Kidney (tissue), 14 donors: Measurements from ENCODE around the gene SDR9C7. TPM values are rescaled to one million over a fixed set of nuclear protein-coding genes. Genes with fewer than 3 reads are reported as not detected.
"Not testable (repeated sequence)": the region's sequence is repeated elsewhere in the genome, so short reads cannot be mapped to it uniquely, and the experiment has no call there.

Experiments used
- DNase-seq, 5 donors: peaks; one replicate each; pipeline ENCODE4 v3.0.0-alpha.2; 2013 to 2020
- FAIRE-seq: peaks from 2 replicates; lab custom pipeline; 2012; peaks lifted over from hg19 to GRCh38; lab: Jason Lieb, UNC
- H3K27ac ChIP-seq, 2 donors: one replicate each; pipeline ENCODE4 v1.7.0; 2013; ENCODE audit warnings: low read depth in 2 of 2, low read length in 2 of 2, inconsistent platforms in 1 of 2
- H3K27me3 ChIP-seq: one replicate; pipeline ENCODE4 v1.7.1; 2013; ENCODE audit warnings: low read length, inconsistent platforms; ENCODE audit not compliant: control insufficient read depth, insufficient read depth
- H3K36me3 ChIP-seq, 3 donors: one replicate each; pipeline versions ENCODE4 v1.7.0 to v1.7.1; 2013; ENCODE audit warnings: low read length in 3 of 3, control low read depth in 1 of 3, inconsistent platforms in 1 of 3; ENCODE audit not compliant: insufficient read depth in 3 of 3, control insufficient read depth in 2 of 3
- H3K4me1 ChIP-seq, 3 donors: one replicate each; pipeline versions ENCODE4 v1.7.0 to v1.7.1; 2013; ENCODE audit warnings: low read length in 3 of 3, inconsistent platforms in 1 of 3, low read depth in 1 of 3; ENCODE audit not compliant: control insufficient read depth in 2 of 3, insufficient read depth in 2 of 3
- H3K4me3 ChIP-seq, 3 donors: one replicate each; pipeline versions ENCODE4 v1.7.0 to v1.8.1; 2013; ENCODE audit warnings: low read length in 3 of 3, control low read depth in 1 of 3, inconsistent platforms in 1 of 3
- H3K9ac ChIP-seq, 3 donors: one replicate each; pipeline versions ENCODE4 v1.7.0 to v1.7.1; 2013; ENCODE audit warnings: low read length in 3 of 3, control low read depth in 1 of 3, inconsistent platforms in 1 of 3
- H3K9me3 ChIP-seq, 3 donors: one replicate each; pipeline versions ENCODE4 v1.7.0 to v1.7.1; 2013; ENCODE audit warnings: low read length in 3 of 3, control low read depth in 1 of 3, inconsistent platforms in 1 of 3; ENCODE audit not compliant: control insufficient read depth in 2 of 3, insufficient read depth in 1 of 3
- intact Hi-C: fragments of 100-400 bp; cut with DNase I; formaldehyde crosslinking; loops from one replicate; pipeline ENCODE4 v1.11.1; 2022
- polyA plus RNA-seq: library from polyadenylated mRNA; stranded (reverse); fragments of 350-450 nt; fragmentation: Illumina TruSeq; extraction: RNeasy Lipid Tissue Mini Kit (QIAGEN cat#74804); gene quantifications from one replicate; pipeline ENCODE4 v1.2.3, GENCODE V29; 2014; ENCODE audit warnings: low read depth, low replicate concordance; ENCODE audit not compliant: insufficient read depth
- total RNA-seq: library from RNA; stranded (reverse); fragmentation: NEBNext Ultra II Directional; extraction: Animal tissue kit (Norgen Biotek cat#: 25700); gene quantifications from one replicate; pipeline ENCODE4 v1.2.1, GENCODE V29; 2021
- TF ChIP-seq, protein P1 (sequence below): IDR thresholded peaks from 3 replicates; pipeline ENCODE4 v1.5.1; 2012; ENCODE audit warnings: mild to moderate bottlenecking, moderate library complexity, borderline replicate concordance; ENCODE audit not compliant: insufficient read depth; ENCODE audit errors: extremely low read depth
- donor health status: control.
- donor health status: control.
- donor health status: control.
- donor health status: control.
- donor health status: control.
- donor health status: DM: yes; HTN: yes; CAD: no.
- donor health status: Normal renal cell carcinoma (clear cell type).

The SDR9C7 gene
- total and polyA plus RNA-seq, 2 donors from 2014 or later, result not detected

DNA sequence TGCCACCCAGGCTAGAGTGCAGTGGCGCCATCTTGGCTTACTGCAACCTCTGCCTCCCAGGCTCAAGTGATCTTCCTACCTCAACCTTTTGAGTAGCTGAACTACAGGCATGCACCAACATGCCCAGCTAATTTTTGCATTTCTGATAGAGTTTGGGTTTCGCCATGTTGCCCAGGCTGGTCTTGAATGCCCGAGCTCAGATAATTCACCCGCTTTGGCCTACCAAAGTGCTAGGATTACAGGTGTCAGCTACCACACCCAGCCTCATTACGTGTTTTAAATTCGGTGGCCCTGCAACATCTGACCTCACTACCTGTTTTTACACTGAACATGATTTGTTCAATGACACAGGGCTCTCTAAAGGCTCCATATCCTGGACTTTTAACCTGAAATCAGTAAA is 46.1 kb upstream of the SDR9C7 start:
- no peak overlapping the region for H3K27ac ChIP-seq
- H3K36me3 ChIP-seq, result no peaks in the 10 kb centered on the region
- no peaks in the 10 kb centered on the region for H3K9me3 ChIP-seq
- H3K4me3 ChIP-seq, result no peak overlapping the region
- H3K9ac ChIP-seq, result no peak overlapping the region
- FAIRE-seq (no peak), DNase-seq (no peak)
- H3K4me1 ChIP-seq, result no peaks in the 10 kb centered on the region
- intact Hi-C loops, result no loop called here
- H3K27me3 ChIP-seq, result no peaks in the 10 kb centered on the region
- TF ChIP-seq, protein P1, sequence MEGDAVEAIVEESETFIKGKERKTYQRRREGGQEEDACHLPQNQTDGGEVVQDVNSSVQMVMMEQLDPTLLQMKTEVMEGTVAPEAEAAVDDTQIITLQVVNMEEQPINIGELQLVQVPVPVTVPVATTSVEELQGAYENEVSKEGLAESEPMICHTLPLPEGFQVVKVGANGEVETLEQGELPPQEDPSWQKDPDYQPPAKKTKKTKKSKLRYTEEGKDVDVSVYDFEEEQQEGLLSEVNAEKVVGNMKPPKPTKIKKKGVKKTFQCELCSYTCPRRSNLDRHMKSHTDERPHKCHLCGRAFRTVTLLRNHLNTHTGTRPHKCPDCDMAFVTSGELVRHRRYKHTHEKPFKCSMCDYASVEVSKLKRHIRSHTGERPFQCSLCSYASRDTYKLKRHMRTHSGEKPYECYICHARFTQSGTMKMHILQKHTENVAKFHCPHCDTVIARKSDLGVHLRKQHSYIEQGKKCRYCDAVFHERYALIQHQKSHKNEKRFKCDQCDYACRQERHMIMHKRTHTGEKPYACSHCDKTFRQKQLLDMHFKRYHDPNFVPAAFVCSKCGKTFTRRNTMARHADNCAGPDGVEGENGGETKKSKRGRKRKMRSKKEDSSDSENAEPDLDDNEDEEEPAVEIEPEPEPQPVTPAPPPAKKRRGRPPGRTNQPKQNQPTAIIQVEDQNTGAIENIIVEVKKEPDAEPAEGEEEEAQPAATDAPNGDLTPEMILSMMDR, result no peak

DNA sequence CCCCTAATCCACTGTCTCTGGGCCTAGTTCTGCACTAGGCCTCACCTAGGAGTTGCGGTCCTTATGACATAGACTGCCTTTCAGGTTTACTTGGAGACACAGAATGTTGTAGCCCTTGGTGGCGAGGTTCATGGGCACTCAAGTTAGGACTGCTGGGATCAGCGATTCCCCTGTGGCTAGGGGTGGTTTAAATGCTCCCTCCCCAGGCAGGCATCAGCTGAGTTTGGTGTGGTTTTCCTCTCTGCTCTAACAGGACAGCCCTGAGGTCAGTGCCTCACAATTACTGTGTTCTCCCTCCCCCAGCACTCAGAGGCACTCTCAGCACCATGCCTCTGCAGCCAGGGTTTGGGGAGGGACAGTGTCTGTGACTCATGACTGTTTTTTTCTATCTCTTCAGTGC is 45.4 kb upstream of the SDR9C7 start:
- H3K9ac ChIP-seq, result no peak overlapping the region
- no peaks in the 10 kb centered on the region for H3K36me3 ChIP-seq
- FAIRE-seq, result no peak
- DNase-seq, result no peak
- no peaks in the 10 kb centered on the region for H3K27me3 ChIP-seq
- no peak overlapping the region for H3K27ac ChIP-seq
- TF ChIP-seq, protein P1, result no peak
- intact Hi-C loops, result no loop called here
- H3K9me3 ChIP-seq, result no peaks in the 10 kb centered on the region
- H3K4me1 ChIP-seq, result no peaks in the 10 kb centered on the region
- H3K4me3 ChIP-seq, result no peak overlapping the region

DNA sequence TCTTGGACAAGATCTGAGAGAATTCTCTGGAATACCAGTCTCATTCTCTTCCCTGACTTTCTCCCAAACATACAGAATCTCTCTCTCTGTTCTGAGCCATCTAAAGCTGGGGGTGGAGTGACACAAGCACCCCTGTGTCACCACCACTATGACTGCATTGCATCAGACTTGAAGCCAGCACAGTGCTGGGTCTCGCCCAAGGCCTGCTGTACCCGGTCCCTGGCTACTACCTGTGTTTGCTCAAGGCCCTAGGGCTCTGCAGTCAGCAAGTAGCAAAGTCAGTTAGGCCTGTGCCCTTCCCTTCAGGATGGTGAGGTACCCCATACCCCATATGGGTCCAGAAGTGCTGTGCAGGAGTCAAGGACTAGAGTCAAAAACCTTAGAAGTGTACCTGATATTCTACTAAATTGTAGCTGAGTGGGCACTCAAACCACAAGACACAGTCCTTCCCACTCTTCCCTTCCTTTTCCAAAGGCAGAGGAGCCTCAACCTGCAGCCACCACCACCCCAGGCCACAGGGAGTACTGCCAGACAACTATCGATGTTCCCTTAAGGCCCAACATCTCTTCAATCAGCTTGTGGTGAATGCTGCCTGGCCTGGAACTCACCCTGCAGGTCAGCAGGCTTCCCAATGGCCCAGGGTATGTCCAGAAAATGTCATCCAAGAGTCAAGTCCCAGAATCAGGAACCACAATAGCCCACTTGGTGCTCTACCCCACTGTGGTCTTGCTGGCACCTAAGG is 44.4 kb upstream of the SDR9C7 start:
- TF ChIP-seq, protein P1, result no peak
- intact Hi-C loops, result no loop called here
- no peaks in the 10 kb centered on the region for H3K36me3 ChIP-seq
- no peaks in the 10 kb centered on the region for H3K27me3 ChIP-seq
- H3K9ac ChIP-seq, result no peak overlapping the region
- H3K27ac ChIP-seq, result no peak overlapping the region
- no peaks in the 10 kb centered on the region for H3K9me3 ChIP-seq
- H3K4me1 ChIP-seq, result no peaks in the 10 kb centered on the region
- FAIRE-seq (no peak), DNase-seq (no peak)
- no peak overlapping the region for H3K4me3 ChIP-seq

DNA sequence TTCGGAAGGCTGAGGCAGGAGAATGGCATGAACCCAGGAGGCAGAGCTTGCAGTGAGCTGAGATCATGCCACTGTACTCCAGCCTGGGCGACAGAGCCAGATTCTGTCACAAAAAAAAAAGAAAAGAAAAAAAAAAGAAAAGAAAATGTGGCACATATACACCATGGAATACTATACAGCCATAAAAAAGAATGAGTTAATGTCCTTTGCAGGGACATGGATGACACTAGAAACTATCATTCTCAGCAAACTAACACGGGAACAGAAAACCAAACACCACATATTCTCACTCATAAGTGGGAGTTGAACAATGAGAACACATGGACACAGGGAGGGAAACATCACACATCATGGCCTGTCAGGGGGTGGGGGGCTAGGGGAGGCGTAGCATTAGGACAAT is 43.2 kb upstream of the SDR9C7 start:
- intact Hi-C loops, FAIRE-seq: not testable (repeated sequence)

DNA sequence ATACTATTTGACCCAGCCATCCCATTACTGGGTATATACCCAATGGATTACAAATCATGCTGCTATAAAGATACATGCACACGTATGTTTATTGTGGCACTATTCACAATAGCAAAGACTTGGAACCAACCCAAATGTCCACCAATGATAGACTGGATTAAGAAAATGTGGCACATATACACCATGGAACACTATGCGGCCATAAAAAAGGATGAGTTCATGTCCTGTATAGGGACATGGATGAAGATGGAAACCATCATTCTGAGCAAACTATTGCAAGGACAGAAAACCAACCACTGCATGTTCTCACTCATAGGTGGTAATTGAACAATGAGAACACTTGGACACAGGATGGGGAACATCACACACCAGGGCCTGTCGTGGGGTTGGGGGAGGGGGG is 40.0 kb upstream of the SDR9C7 start:
- H3K9ac ChIP-seq, H3K4me3 ChIP-seq, FAIRE-seq, H3K36me3 ChIP-seq, H3K9me3 ChIP-seq, H3K27me3 ChIP-seq, intact Hi-C loops, H3K4me1 ChIP-seq, DNase-seq, H3K27ac ChIP-seq: not testable (repeated sequence)

More for the DNA sequence above, 43.2 kb upstream of the SDR9C7 start:
- H3K9me3 ChIP-seq, H3K9ac ChIP-seq, H3K4me3 ChIP-seq, H3K36me3 ChIP-seq, DNase-seq, H3K4me1 ChIP-seq, H3K27ac ChIP-seq, H3K27me3 ChIP-seq: not testable (repeated sequence)

DNA sequence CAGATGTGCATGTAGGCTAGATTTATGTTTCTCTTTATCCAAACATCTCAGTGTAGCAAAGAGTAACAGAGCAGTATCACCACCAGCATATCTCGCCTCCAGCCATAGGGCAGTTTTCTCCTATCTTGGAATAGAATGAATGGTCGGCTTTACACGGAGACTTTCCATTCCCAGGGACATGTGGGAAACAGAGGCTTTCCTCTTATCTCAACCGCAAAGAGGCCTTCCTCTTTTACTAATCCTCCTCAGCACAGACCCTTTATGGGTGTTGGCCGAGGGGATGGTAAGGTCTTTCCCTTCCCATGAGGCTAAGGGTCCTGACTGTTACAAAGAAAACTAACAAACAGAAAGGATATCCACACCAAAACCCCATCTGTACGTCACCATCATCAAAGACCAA is 34.7 kb upstream of the SDR9C7 start:
- H3K4me1 ChIP-seq, FAIRE-seq, H3K4me3 ChIP-seq, intact Hi-C loops, H3K27me3 ChIP-seq, H3K9me3 ChIP-seq, H3K9ac ChIP-seq, H3K27ac ChIP-seq, H3K36me3 ChIP-seq, DNase-seq: not testable (repeated sequence)
